PC-9 (cell line): ENCODE data around the gene CLEC18A.
"Not testable (repeated sequence)": the region's sequence is repeated elsewhere in the genome, so short reads cannot be mapped to it uniquely, and the experiment has no call there.

ENCODE experiments used
- EZH2 ChIP-seq: fragments of 200-600 bp; sonication (generic); IDR thresholded peaks from 2 replicates; pipeline ENCODE4 v1.8.0; 2017; ENCODE audit warnings: antibody characterized with exemption, low read depth
- TF ChIP-seq, protein P1 (sequence below): fragments of 200-600 bp; sonication (generic); conservative IDR thresholded peaks from 2 replicates; pipeline ENCODE4 v1.6.1; 2017; ENCODE audit warnings: mixed run types, antibody characterized with exemption, mild to moderate bottlenecking, moderate library complexity

DNA sequence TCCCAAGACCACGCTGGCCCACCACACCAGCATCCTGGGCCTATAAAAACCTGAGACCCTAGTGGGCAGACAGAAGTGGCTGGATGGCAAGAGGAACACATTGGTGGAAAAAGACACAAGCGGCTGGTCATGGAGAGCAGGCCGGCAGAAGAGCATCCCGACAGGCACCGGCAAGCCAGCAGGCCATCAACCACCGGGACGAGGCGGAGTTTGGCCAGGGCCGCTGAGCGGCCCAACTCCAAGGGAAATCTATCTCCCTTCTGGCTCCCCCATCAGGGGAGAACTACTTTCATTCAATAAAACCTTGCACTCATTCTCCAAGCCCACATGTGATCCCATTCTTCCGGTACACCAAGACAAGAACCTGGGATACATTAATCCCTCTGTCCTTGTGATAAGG, 61.8 kb downstream of the CLEC18A start:
- TF ChIP-seq, protein P1, sequence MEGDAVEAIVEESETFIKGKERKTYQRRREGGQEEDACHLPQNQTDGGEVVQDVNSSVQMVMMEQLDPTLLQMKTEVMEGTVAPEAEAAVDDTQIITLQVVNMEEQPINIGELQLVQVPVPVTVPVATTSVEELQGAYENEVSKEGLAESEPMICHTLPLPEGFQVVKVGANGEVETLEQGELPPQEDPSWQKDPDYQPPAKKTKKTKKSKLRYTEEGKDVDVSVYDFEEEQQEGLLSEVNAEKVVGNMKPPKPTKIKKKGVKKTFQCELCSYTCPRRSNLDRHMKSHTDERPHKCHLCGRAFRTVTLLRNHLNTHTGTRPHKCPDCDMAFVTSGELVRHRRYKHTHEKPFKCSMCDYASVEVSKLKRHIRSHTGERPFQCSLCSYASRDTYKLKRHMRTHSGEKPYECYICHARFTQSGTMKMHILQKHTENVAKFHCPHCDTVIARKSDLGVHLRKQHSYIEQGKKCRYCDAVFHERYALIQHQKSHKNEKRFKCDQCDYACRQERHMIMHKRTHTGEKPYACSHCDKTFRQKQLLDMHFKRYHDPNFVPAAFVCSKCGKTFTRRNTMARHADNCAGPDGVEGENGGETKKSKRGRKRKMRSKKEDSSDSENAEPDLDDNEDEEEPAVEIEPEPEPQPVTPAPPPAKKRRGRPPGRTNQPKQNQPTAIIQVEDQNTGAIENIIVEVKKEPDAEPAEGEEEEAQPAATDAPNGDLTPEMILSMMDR, result not testable (repeated sequence)
- TF ChIP-seq EZH2, result not testable (repeated sequence)
